Activated CD8-positive, alpha-beta T cell treated with anti-CD3 and anti-CD28 coated beads for 36 hours (primary cell): ENCODE measurements around the gene COL20A1. TPM values are rescaled to one million over a fixed set of nuclear protein-coding genes. Genes with fewer than 3 reads are reported as not detected.

Experiments used
- ATAC-seq: fragments of 200-7000 bp; cut with Tn5 transposase; one replicate; pipeline ENCODE4 v1.10.0; 2021; ENCODE audit warnings: mild to moderate bottlenecking, moderate library complexity
- CTCF ChIA-PET: fragments of 350-600 bp; sonication (Branson Sonifier 250); formaldehyde crosslinking; loops from one replicate; lab custom pipeline; 2021; ENCODE audit warnings: antibody characterized with exemption; lab: Charles Lee
- POLR2A ChIA-PET: fragments of 350-600 bp; sonication (Branson Sonifier 250); formaldehyde crosslinking; loops from one replicate; lab custom pipeline; 2021; ENCODE audit warnings: antibody characterized with exemption; lab: Charles Lee
- DNase-seq: peaks from one replicate; pipeline ENCODE4 v3.0.0-alpha.2; 2020
- H3K27ac Mint-ChIP-seq: one replicate; pipeline ENCODE4 v1.8.0; 2021; ENCODE audit warnings: mild to moderate bottlenecking, mixed read lengths
- H3K27me3 Mint-ChIP-seq: one replicate; pipeline ENCODE4 v1.8.0; 2021; ENCODE audit warnings: mixed read lengths
- H3K36me3 Mint-ChIP-seq: one replicate; pipeline ENCODE4 v1.8.0; 2021; ENCODE audit warnings: low read depth, mixed read lengths
- H3K4me1 Mint-ChIP-seq: one replicate; pipeline ENCODE4 v1.8.0; 2021; ENCODE audit warnings: low read depth, mixed read lengths
- H3K4me3 Mint-ChIP-seq: one replicate; pipeline ENCODE4 v1.8.0; 2021; ENCODE audit warnings: mild to moderate bottlenecking, moderate library complexity, mixed read lengths
- H3K9me3 Mint-ChIP-seq: one replicate; pipeline ENCODE4 v1.8.0; 2021; ENCODE audit warnings: mixed read lengths
- intact Hi-C: fragments of 100-400 bp; cut with micrococcal nuclease; formaldehyde crosslinking; loops from one replicate; pipeline ENCODE4 v1.10.0; 2022
- total RNA-seq, 2 experiments: library from RNA; stranded (reverse); gene quantifications; one replicate each; pipeline ENCODE4 v1.2.3, GENCODE V29; 2021
- TF ChIP-seq, protein P1 (sequence below): fragments of 200-600 bp; IDR thresholded peaks from one replicate; pipeline ENCODE4 v1.8.0; 2022; ENCODE audit warnings: antibody characterized with exemption, mild to moderate bottlenecking

The COL20A1 gene
- total RNA-seq, 2 experiments from 2014 or later: 0.04 TPM; not detected in 1

DNA sequence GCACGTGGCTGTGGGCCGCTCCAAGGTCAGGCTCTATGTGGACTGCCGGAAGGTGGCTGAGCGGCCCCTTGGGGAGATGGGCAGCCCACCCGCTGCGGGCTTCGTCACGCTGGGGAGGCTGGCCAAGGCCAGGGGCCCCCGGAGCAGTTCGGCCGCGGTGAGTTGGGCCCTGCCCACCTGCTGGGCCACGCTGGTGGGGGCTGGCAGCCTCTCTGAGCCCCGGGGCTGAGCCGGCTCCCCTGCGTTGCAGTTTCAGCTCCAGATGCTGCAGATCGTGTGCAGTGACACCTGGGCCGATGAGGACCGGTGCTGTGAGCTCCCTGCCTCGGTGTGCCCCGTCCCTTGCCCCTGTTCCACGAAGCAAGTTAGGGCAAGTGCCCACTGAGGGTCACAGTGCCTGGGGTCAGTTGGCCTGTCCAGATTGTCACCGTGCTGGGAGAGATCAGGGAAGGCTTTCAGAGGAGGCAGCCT, 27.1 kb downstream of the COL20A1 start:
- Mint-ChIP-seq H3K4me1 (no peaks in the 10 kb centered on the region), H3K27ac (no peak overlapping the region), H3K9me3 (no peaks in the 10 kb centered on the region), H3K4me3 (no peak overlapping the region), H3K36me3 (no peaks in the 10 kb centered on the region), H3K27me3 (no peaks in the 10 kb centered on the region)
- ChIA-PET CTCF (no interaction called here), POLR2A (no interaction called here)
- intact Hi-C loops: no loop called here
- TF ChIP-seq, protein P1, sequence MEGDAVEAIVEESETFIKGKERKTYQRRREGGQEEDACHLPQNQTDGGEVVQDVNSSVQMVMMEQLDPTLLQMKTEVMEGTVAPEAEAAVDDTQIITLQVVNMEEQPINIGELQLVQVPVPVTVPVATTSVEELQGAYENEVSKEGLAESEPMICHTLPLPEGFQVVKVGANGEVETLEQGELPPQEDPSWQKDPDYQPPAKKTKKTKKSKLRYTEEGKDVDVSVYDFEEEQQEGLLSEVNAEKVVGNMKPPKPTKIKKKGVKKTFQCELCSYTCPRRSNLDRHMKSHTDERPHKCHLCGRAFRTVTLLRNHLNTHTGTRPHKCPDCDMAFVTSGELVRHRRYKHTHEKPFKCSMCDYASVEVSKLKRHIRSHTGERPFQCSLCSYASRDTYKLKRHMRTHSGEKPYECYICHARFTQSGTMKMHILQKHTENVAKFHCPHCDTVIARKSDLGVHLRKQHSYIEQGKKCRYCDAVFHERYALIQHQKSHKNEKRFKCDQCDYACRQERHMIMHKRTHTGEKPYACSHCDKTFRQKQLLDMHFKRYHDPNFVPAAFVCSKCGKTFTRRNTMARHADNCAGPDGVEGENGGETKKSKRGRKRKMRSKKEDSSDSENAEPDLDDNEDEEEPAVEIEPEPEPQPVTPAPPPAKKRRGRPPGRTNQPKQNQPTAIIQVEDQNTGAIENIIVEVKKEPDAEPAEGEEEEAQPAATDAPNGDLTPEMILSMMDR: no peak
- DNase-seq (no peak), ATAC-seq (no peak)

DNA sequence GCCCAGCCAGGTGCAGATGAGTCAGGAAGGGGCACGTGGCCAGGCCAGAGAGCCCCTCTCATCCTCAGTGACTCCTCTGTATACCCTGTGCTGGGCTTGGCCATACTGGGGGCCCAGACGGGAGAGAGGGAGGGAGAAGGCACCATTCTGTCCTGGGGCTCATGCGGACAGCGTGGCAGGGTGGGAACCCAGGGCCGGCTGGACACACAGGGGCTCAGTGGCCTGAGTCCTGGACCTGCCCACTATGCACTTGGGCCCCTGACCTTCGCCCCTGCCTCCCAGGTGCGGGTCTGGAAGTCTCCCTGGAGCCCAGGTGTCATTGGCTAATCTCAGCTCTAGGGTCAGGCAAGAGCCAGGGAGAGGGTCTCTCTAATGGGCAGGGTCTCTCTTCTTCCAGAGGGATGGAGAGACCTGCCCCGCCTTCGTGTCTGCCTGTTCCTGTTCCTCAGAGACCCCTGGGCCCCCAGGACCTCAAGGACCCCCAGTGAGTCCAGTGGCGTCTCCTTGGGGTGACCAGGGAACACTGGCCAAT, 27.7 kb downstream of the COL20A1 start:
- TF ChIP-seq, protein P1: no peak
- Mint-ChIP-seq H3K9me3 (no peaks in the 10 kb centered on the region), H3K27ac (no peak overlapping the region), H3K27me3 (no peaks in the 10 kb centered on the region), H3K4me3 (no peak overlapping the region), H3K4me1 (no peaks in the 10 kb centered on the region), H3K36me3 (no peaks in the 10 kb centered on the region)
- ChIA-PET CTCF (no interaction called here), POLR2A (no interaction called here)
- intact Hi-C loops: no loop called here
- no peak for ATAC-seq
- no peak for DNase-seq

DNA sequence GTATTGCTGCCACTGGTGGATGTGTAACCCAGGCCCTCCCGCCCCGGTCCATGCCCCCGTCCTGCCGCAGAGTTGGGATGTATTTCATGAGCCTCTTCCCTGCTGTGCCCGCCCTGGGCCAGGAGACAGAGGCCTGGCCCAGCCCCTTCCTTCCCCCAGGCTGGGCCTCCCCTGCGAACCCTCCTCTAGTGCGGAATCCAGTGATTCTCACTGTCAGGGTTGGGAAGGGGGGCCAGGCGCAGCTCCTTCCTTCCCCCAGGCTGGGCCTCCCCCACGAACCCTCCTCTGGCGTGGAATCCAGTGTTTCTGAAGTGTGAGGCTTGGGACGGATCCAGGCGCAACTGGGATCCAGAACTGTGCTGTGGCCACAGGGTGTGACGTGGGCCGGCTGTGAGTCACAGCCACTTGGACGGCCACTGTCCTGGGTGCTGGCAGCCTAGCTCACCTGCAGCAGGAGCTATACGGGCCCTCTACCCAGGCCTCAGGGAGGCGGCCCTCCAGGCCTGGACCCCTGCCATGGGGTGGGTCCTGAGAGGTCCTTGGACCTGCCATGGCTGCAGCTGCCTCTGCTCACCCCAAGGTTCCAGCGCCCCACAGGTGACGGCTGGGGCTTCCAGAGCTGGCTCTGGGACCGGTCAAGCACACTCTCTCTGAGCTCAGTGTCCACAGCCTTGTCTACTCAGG, 28.3 kb downstream of the COL20A1 start:
- Mint-ChIP-seq H3K27me3 (no peaks in the 10 kb centered on the region), H3K36me3 (no peaks in the 10 kb centered on the region), H3K9me3 (no peaks in the 10 kb centered on the region), H3K27ac (no peak overlapping the region), H3K4me1 (no peaks in the 10 kb centered on the region), H3K4me3 (no peak overlapping the region)
- ChIA-PET POLR2A (no interaction called here), CTCF (no interaction called here)
- intact Hi-C loops: no loop called here
- ATAC-seq (no peak), DNase-seq (no peak)
- TF ChIP-seq, protein P1: no peak

DNA sequence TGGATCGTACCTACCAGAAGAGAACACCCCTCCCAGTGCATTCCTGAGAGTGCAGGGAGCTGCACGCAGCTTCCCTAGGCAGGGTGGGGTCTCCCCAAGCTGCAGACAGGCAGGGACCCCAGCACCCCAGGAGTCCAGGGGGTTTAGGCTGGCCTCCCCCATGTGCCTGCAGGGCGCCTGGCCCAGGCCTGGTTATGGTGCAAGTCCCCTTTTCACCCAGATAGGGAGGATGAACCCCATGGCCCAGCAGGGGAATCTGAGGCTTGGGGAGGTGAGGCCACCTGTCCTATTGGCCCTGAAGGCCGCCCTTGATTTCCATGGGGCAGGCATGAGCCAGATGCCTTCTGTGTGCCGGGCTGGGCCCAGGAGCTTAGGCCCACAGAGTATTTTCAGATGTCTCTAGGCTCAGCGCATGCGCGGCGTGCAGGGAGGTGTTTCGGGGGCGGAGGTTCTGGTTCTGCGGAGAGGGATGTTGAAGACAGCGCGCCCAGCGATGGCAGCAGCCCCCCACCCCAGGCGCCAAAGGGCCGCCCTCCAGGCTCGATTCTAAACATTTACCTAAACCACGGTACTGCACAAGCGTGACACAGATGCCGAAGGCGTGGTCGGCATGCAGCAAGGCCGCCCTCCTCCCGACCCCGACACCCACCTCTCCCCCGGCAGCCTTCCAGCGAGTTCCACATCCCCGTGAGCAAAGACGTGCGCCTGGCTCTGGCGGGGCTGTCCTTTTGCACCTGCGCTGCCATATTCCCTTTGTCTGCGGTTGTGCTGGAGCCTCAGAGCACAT, 29.4 kb downstream of the COL20A1 start:
- TF ChIP-seq, protein P1: no peak
- intact Hi-C loops: no loop called here
- ChIA-PET POLR2A (no interaction called here), CTCF (no interaction called here)
- Mint-ChIP-seq H3K27me3 (no peaks in the 10 kb centered on the region), H3K27ac (no peak overlapping the region), H3K9me3 (no peaks in the 10 kb centered on the region), H3K4me3 (no peak overlapping the region), H3K36me3 (no peaks in the 10 kb centered on the region), H3K4me1 (no peaks in the 10 kb centered on the region)
- DNase-seq (no peak), ATAC-seq (no peak)

DNA sequence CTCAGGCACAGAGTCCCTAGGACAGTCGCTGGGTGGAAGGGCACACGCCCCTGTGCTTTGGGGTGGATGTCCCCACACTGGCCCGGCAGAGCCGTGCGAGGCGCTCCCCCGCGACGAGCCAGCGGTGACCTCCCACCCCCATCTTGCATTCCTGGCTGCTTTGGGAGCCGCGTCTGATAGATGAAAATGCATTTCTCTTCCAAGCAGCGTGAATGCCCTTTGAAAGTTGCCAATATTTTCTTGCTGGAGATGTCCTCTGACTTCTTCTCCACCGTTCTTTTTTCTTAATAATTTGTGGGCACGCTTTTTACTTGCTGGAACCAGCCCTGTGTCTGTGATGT, 29.9 kb downstream of the COL20A1 start:
- Mint-ChIP-seq H3K36me3 (no peaks in the 10 kb centered on the region), H3K27me3 (no peaks in the 10 kb centered on the region), H3K27ac (no peak overlapping the region), H3K4me1 (no peaks in the 10 kb centered on the region), H3K4me3 (no peak overlapping the region), H3K9me3 (no peaks in the 10 kb centered on the region)
- intact Hi-C loops: no loop called here
- POLR2A ChIA-PET: no interaction called here
- TF ChIP-seq, protein P1: no peak
- CTCF ChIA-PET: no interaction called here
- ATAC-seq (no peak), DNase-seq (no peak)
